Transverse colon (tissue), 4 donors: ENCODE results near the gene TTC28.

Source experiments
- CTCF ChIP-seq, 5 experiments: fragments of 200-600 bp in 3 of 5; fragments of 450-650 bp in 2 of 5; sonication (generic) in 3 of 5; IDR thresholded peaks; 1 replicate in 2 of 5; 2 replicates in 3 of 5; pipeline ENCODE4 v1.5.1; 2016 to 2017; ENCODE audit warnings: antibody characterized with exemption in 5 of 5, inconsistent platforms in 3 of 5, mild to moderate bottlenecking in 2 of 5, moderate library complexity in 1 of 5
- EP300 ChIP-seq: sonication (generic); formaldehyde crosslinking; IDR thresholded peaks from one replicate; pipeline ENCODE4 v1.6.1; 2017; ENCODE audit warnings: antibody characterized with exemption, low read depth
- POLR2A ChIP-seq: fragments of 450-650 bp; IDR thresholded peaks from one replicate; pipeline ENCODE4 v1.6.1; 2016; ENCODE audit warnings: antibody characterized with exemption, mild to moderate bottlenecking, moderate library complexity
- POLR2AphosphoS5 ChIP-seq, 3 donors: sonication (generic); formaldehyde crosslinking; IDR thresholded peaks; one replicate each; pipeline ENCODE4 v1.6.1; 2016; ENCODE audit warnings: antibody characterized with exemption in 3 of 3

- TF ChIP-seq CTCF (IDR thresholded peaks at IDR 0.05): no peak
- TF ChIP-seq POLR2A: no peak
- TF ChIP-seq POLR2AphosphoS5 (IDR thresholded peaks at IDR 0.05): no peak
- no peak for TF ChIP-seq EP300
Measured at GRCh38 chr22:28155808-28156207, 523.8 kb downstream of the TTC28 start.
